HepG2 (cell line): ENCODE results near the gene FAAP20. TPM values are rescaled to one million over a fixed set of nuclear protein-coding genes. Genes with fewer than 3 reads are reported as not detected.

Experiments
- ATAC-seq: fragments of 200-7000 bp; cut with Tn5 transposase; 3 replicates; pipeline ENCODE4 v1.9.1; 2020; ENCODE audit warnings: mild to moderate bottlenecking, moderate library complexity
- BruUV-seq: library from RNA; stranded (reverse); fragments of 400-500 nt; replicated peaks from 2 replicates; lab custom pipeline; 2021; lab: Mats Ljungman, UMichigan
- CTCF ChIA-PET: fragments of 300-600 bp; formaldehyde crosslinking; extraction: SDS; loops from one replicate; lab custom pipeline; 2021; ENCODE audit warnings: low total read pairs, inconsistent platforms, low intra/inter-chr PET ratio; lab: Yijun Ruan, JAX
- POLR2A ChIA-PET: fragments of 350-600 bp; sonication (Branson Sonifier 250); formaldehyde crosslinking; loops from one replicate; lab custom pipeline; 2020; ENCODE audit warnings: antibody characterized with exemption, inconsistent platforms; lab: Yijun Ruan, JAX
- DNase-seq: peaks from one replicate; pipeline ENCODE4 v3.0.0-alpha.2; 2015; ENCODE audit warnings: low spot score
- FAIRE-seq: peaks from 3 replicates; lab custom pipeline; 2011; peaks lifted over from hg19 to GRCh38; lab: Jason Lieb, UNC
- H2AFZ ChIP-seq: one replicate; pipeline ENCODE4 v1.6.1; 2011; ENCODE audit warnings: low read length, inconsistent platforms
- H3K27ac ChIP-seq: fragments of 300-600 bp; 3 replicates; pipeline ENCODE4 v1.8.0; 2011; ENCODE audit warnings: mixed run types, mild to moderate bottlenecking, mixed read lengths, low read length, inconsistent platforms; ENCODE audit not compliant: insufficient read depth; ENCODE audit errors: extremely low read length
- H3K27me3 ChIP-seq, 2 experiments: fragments of 200-600 bp in 1 of 2; 2 replicates in 1 of 2; 3 replicates in 1 of 2; pipeline versions ENCODE4 v1.6.0 to v1.8.0; 2011; ENCODE audit warnings: low read length in 2 of 2, mild to moderate bottlenecking in 2 of 2, moderate library complexity in 2 of 2, inconsistent platforms in 1 of 2; ENCODE audit not compliant: insufficient read depth in 2 of 2, control insufficient read depth in 1 of 2
- H3K36me3 ChIP-seq, 2 experiments: fragments of 200-600 bp in 1 of 2; replicated peaks in 1 of 2; 2 replicates in 1 of 2; 3 replicates in 1 of 2; pipeline versions ENCODE4 v1.5.1 to v1.8.0; 2011; ENCODE audit warnings: low read length in 2 of 2, inconsistent platforms in 1 of 2; ENCODE audit not compliant: insufficient read depth in 2 of 2, control insufficient read depth in 1 of 2
- H3K4me1 ChIP-seq: 2 replicates; pipeline ENCODE4 v1.5.1; 2012; ENCODE audit warnings: low read length, inconsistent platforms; ENCODE audit not compliant: insufficient read depth
- H3K4me2 ChIP-seq: 2 replicates; pipeline ENCODE4 v1.6.0; 2011; ENCODE audit warnings: low read depth, low read length, inconsistent platforms
- H3K4me3 ChIP-seq, 3 experiments: fragments of 200-600 bp in 1 of 3; sonication (generic), shearing (Covaris generic) in 1 of 3; replicated peaks in 1 of 3; 2 replicates each; pipeline ENCODE4 v1.5.1; 2011 to 2016; ENCODE audit warnings: low read length in 3 of 3, inconsistent platforms in 2 of 3, low read depth in 2 of 3, mild to moderate bottlenecking in 2 of 3, control low read depth in 1 of 3, mixed read lengths in 1 of 3; ENCODE audit not compliant: insufficient read depth in 1 of 3
- H3K79me2 ChIP-seq: one replicate; pipeline ENCODE4 v1.6.1; 2011; ENCODE audit warnings: low read length, inconsistent platforms; ENCODE audit not compliant: insufficient read depth
- H3K9ac ChIP-seq: 2 replicates; pipeline ENCODE4 v1.6.0; 2011; ENCODE audit warnings: mild to moderate bottlenecking, low read depth, low read length, inconsistent platforms; ENCODE audit not compliant: insufficient read depth
- H3K9me3 ChIP-seq: 2 replicates; pipeline ENCODE4 v1.5.1; 2012; ENCODE audit warnings: mild to moderate bottlenecking, low read length
- H4K20me1 ChIP-seq: 2 replicates; pipeline ENCODE4 v1.6.0; 2011; ENCODE audit warnings: inconsistent platforms, mild to moderate bottlenecking, low read length, moderate library complexity; ENCODE audit not compliant: insufficient read depth
- CREB1 ChIP-seq, 2 experiments: fragments of 450-650 bp in 1 of 2; IDR thresholded peaks; 2 replicates each; pipeline ENCODE4 v1.6.1; 2016 to 2017; ENCODE audit warnings: control low read depth in 1 of 2, mild to moderate bottlenecking in 1 of 2, missing compliant biosample characterization in 1 of 2, missing genetic modification characterization in 1 of 2
- FOXC1 ChIP-seq: sonication (generic); formaldehyde crosslinking; IDR thresholded peaks from 2 replicates; pipeline ENCODE4 v1.8.0; 2022; ENCODE audit warnings: mild to moderate bottlenecking, missing genetic modification reagents, borderline replicate concordance
- MAZ ChIP-seq, 2 experiments: sonication (generic) in 1 of 2; formaldehyde crosslinking in 1 of 2; IDR thresholded peaks; 2 replicates each; pipeline versions ENCODE4 v1.5.0 to v1.6.1; 2012 to 2020; ENCODE audit warnings: low read depth in 2 of 2, mild to moderate bottlenecking in 2 of 2, borderline replicate concordance in 1 of 2, improper control_type of control experiment in 1 of 2, low read length in 1 of 2, missing genetic modification reagents in 1 of 2, moderate library complexity in 1 of 2
- MYC ChIP-seq: sonication (generic); formaldehyde crosslinking; IDR thresholded peaks from 2 replicates; pipeline ENCODE4 v1.9.0; 2021; ENCODE audit warnings: missing genetic modification reagents, borderline replicate concordance
- PATZ1 ChIP-seq: sonication (generic); formaldehyde crosslinking; IDR thresholded peaks from 2 replicates; pipeline ENCODE4 v1.4.0; 2020; ENCODE audit warnings: missing genetic modification reagents
- PHF8 ChIP-seq: sonication (generic); formaldehyde crosslinking; IDR thresholded peaks from 2 replicates; pipeline ENCODE4 v1.5.0; 2020; ENCODE audit warnings: missing genetic modification reagents
- SRY ChIP-seq: sonication (generic); formaldehyde crosslinking; IDR thresholded peaks from 2 replicates; pipeline ENCODE4 v1.8.0; 2022; ENCODE audit warnings: mild to moderate bottlenecking, missing genetic modification reagents
- ZBTB38 ChIP-seq: sonication (generic); formaldehyde crosslinking; IDR thresholded peaks from 2 replicates; pipeline ENCODE4 v1.5.1; 2020; ENCODE audit warnings: mild to moderate bottlenecking, missing genetic modification reagents
- ZBTB4 ChIP-seq: sonication (generic); formaldehyde crosslinking; IDR thresholded peaks from 2 replicates; pipeline ENCODE4 v1.4.0; 2020; ENCODE audit warnings: missing genetic modification reagents, mild to moderate bottlenecking, borderline replicate concordance
- WGBS: methylation state at CpG from one replicate; pipeline ENCODE4 v1.1.6; 2017; ENCODE audit warnings: low lambda C conversion rate; 5-methylcytosine and 5-hydroxymethylcytosine counted together
- in situ Hi-C: cut with HindIII; loops from 2 replicates; pipeline ENCODE4 v1.10.0; 2017; ENCODE audit warnings: low pct_unique_long_range_greater_than_20kb; ENCODE audit not compliant: extremely low pct_ligation_motif_present
- intact Hi-C: fragments of 100-400 bp; cut with micrococcal nuclease; formaldehyde crosslinking; loops from one replicate; pipeline ENCODE4 v1.10.0; 2022; ENCODE audit not compliant: unreplicated experiment
- polyA plus RNA-seq, 8 experiments: library from polyadenylated mRNA; depleted of rRNA in 3 of 8; stranded (reverse) in 7 of 8; unstranded in 1 of 8; fragments of >200 nt; fragmentation: Illumina TruSeq in 4 of 8; extraction: Trizol in 4 of 8; gene quantifications; 2 replicates each; pipeline versions ENCODE4 v1.2.1 to v1.2.3, GENCODE V29; 2011 to 2016; ENCODE audit warnings: low read depth in 4 of 8, missing spikeins in 1 of 8, mixed read lengths in 1 of 8; ENCODE audit not compliant: insufficient read depth in 1 of 8
- total RNA-seq, 5 experiments: library from RNA; depleted of rRNA; stranded (reverse); fragments of >200 nt; fragmentation: Illumina TruSeq; extraction: Trizol; gene quantifications; 2 replicates each; pipeline ENCODE4 v1.2.3, GENCODE V29; 2016; ENCODE audit warnings: low read depth in 1 of 5

The FAAP20 gene
- total and polyA plus RNA-seq, 2 of the 13 experiments (the other 11 are each of a cell fraction or from before 2014, with no cell fraction given): 9.6 to 10.8 TPM

GRCh38 chr1:2213576-2214505, 19.3 kb upstream of the FAAP20 start (continued):
- TF ChIP-seq PHF8 (CRISPR knock-in tag): no peak
- TF ChIP-seq PATZ1 (CRISPR knock-in tag): peak; percentile 36

GRCh38 chr1:2212532-2213491, 18.2 kb upstream of the FAAP20 start:
- WGBS: 52% methylated on average over 30 of the region's 49 CpGs
- intact Hi-C loops: no loop called here
- no peaks in the 10 kb centered on the region for H3K36me3 ChIP-seq
- H3K9ac ChIP-seq: peak overlapping the region; percentile 45
- H3K4me3 ChIP-seq: peak overlapping the region in 1 of 3 experiments; percentile 64; a peak in 1 of 6 replicates
- in situ Hi-C loops: no loop called here
- peaks cover 2 to 15% of the 10 kb centered on the region in 2 experiments; a peak in 2 of 5 replicates for H3K27me3 ChIP-seq
- no peak for ATAC-seq
- H3K4me1 ChIP-seq: peaks cover 71% of the 10 kb centered on the region
- H3K27ac ChIP-seq: peak overlapping the region; percentile 28
- H3K4me2 ChIP-seq: peak overlapping the region; percentile 95
- peak; percentile 50 for DNase-seq
- ChIA-PET POLR2A (interaction anchor here (1.1 kb wide), 1 partner anchor 20 kb away, joined by 3 read pairs; no protein-coding TSS in a partner anchor), CTCF (no interaction called here)
- BruUV-seq: no TSS peak
- no peaks in the 10 kb centered on the region for H4K20me1 ChIP-seq
- H3K79me2 ChIP-seq: no peaks in the 10 kb centered on the region
- H2AFZ ChIP-seq: no peak overlapping the region
- FAIRE-seq: no peak
- H3K9me3 ChIP-seq: no peaks in the 10 kb centered on the region
- TF ChIP-seq PHF8 (CRISPR knock-in tag) (peak; percentile 32), SRY (CRISPR knock-in tag) (peak; percentile 36; the same call in 1 of the 2 replicates), MAZ (IDR thresholded peaks at IDR 0.05; ENCODE audit: borderline replicate concordance, low read depth, low read length) (no peak), MAZ (CRISPR knock-in tag; IDR thresholded peaks at IDR 0.05; ENCODE audit: low read depth) (0 out of 2 replicates have a peak, but pooled peaks have one; percentile 4), CREB1 (IDR thresholded peaks at IDR 0.05) (peak; percentile 92), CREB1 (CRISPR knock-in tag; IDR thresholded peaks at IDR 0.05) (peak; percentile 55), MYC (peak; percentile 21; the same call in 1 of the 2 replicates), ZBTB38 (CRISPR knock-in tag) (peak; percentile 98), FOXC1 (CRISPR knock-in tag) (no peak), ZBTB4 (CRISPR knock-in tag) (peak; percentile 68; the same call in 1 of the 2 replicates)
